Progenitor cell of endocrine pancreas (in vitro differentiated cells): Measurements from ENCODE around the gene LGALS7B. TPM values are rescaled to one million over a fixed set of nuclear protein-coding genes. Genes with fewer than 3 reads are reported as not detected.
A peak's percentile ranks its signal among the peaks of the same experiment; 100 is the strongest.

Experiments
- DNase-seq: peaks from one replicate; pipeline ENCODE4 v3.0.0; 2021; ENCODE audit warnings: low spot score; ENCODE audit not compliant: unreplicated experiment
- H3K27ac Mint-ChIP-seq: 2 replicates; pipeline ENCODE4 v1.8.0; 2021; ENCODE audit warnings: mild to moderate bottlenecking, moderate library complexity, mixed read lengths
- H3K27me3 Mint-ChIP-seq: 2 replicates; pipeline ENCODE4 v1.8.0; 2021; ENCODE audit warnings: mixed read lengths
- H3K36me3 Mint-ChIP-seq: 2 replicates; pipeline ENCODE4 v1.8.0; 2022; ENCODE audit warnings: mixed read lengths; ENCODE audit not compliant: insufficient read depth
- H3K4me1 Mint-ChIP-seq: 2 replicates; pipeline ENCODE4 v1.8.0; 2021; ENCODE audit warnings: low read depth, mixed read lengths
- H3K4me3 Mint-ChIP-seq: 2 replicates; pipeline ENCODE4 v1.8.0; 2021; ENCODE audit warnings: low read depth, mild to moderate bottlenecking, moderate library complexity, mixed read lengths
- H3K9me3 Mint-ChIP-seq: 2 replicates; pipeline ENCODE4 v1.8.0; 2021; ENCODE audit warnings: low read depth, mixed read lengths
- CTCF ChIP-seq: fragments of 200-600 bp; sonication (generic); IDR thresholded peaks from one replicate; pipeline ENCODE4 v1.5.0; 2021; ENCODE audit warnings: antibody characterized with exemption, mild to moderate bottlenecking; ENCODE audit not compliant: unreplicated experiment
- long read RNA-seq: library from polyadenylated mRNA; unstranded; transcript quantifications from one replicate; pipeline ENCODE4 v2.0.0, GENCODE V29; 2020
- total RNA-seq: library from RNA; stranded (reverse); gene quantifications from 2 replicates; pipeline ENCODE4 v1.2.1, GENCODE V29; 2021

LGALS7B gene
- total RNA-seq, result not detected in 2 replicates
- long read RNA-seq, result 0 reads

- Mint-ChIP-seq H3K4me3 (no peak within 1 kb of the TSS), H3K27ac (peak within 1 kb of the TSS; percentile 74), H3K9me3 (no peaks in the 10 kb centered on the region), H3K4me1 (no peaks in the 10 kb centered on the region), H3K27me3 (no peaks in the 10 kb centered on the region), H3K36me3 (no peaks in the 10 kb centered on the region)
- no peak for TF ChIP-seq CTCF
- DNase-seq, result no peak
These were observed at the start of gene LGALS7B for GRCh38 chr19:38788478-38789243. Gene LGALS7B, plus strand, starts transcription at chr19:38789200. Its CDS starts 27 bp downstream, at chr19:38789227.

GRCh38 chr19:38739440-38740256, 49.4 kb upstream of the LGALS7B start:
- TF ChIP-seq CTCF, result no peak
- Mint-ChIP-seq H3K36me3 (peaks cover 2% of the 10 kb centered on the region), H3K27me3 (peaks cover 13% of the 10 kb centered on the region), H3K9me3 (no peaks in the 10 kb centered on the region), H3K4me3 (no peak overlapping the region), H3K4me1 (peaks cover 3% of the 10 kb centered on the region), H3K27ac (no peak overlapping the region)
- no peak for DNase-seq

- H3K9me3 Mint-ChIP-seq, result no peaks in the 10 kb centered on the region
- H3K4me1 Mint-ChIP-seq, result peaks cover 3% of the 10 kb centered on the region
- no peak for DNase-seq
- peaks cover 2% of the 10 kb centered on the region for H3K36me3 Mint-ChIP-seq
- no peak overlapping the region for H3K27ac Mint-ChIP-seq
- peaks cover 13% of the 10 kb centered on the region for H3K27me3 Mint-ChIP-seq
- TF ChIP-seq CTCF, result no peak
- no peak overlapping the region for H3K4me3 Mint-ChIP-seq
These were observed 48.8 kb upstream of the LGALS7B start for GRCh38 chr19:38740257-38740592.

- Mint-ChIP-seq H3K4me3 (no peak overlapping the region), H3K9me3 (no peaks in the 10 kb centered on the region), H3K4me1 (peaks cover 3% of the 10 kb centered on the region), H3K27ac (no peak overlapping the region), H3K27me3 (peaks cover 13% of the 10 kb centered on the region), H3K36me3 (peaks cover 2% of the 10 kb centered on the region)
- no peak for DNase-seq
- no peak for TF ChIP-seq CTCF
These were observed 48.1 kb upstream of the LGALS7B start for GRCh38 chr19:38740932-38741331.

- peaks cover 13% of the 10 kb centered on the region for H3K27me3 Mint-ChIP-seq
- no peaks in the 10 kb centered on the region for H3K9me3 Mint-ChIP-seq
- no peak overlapping the region for H3K27ac Mint-ChIP-seq
- H3K36me3 Mint-ChIP-seq, result peaks cover 2% of the 10 kb centered on the region
- no peak overlapping the region for H3K4me3 Mint-ChIP-seq
- H3K4me1 Mint-ChIP-seq, result peaks cover 3% of the 10 kb centered on the region
- DNase-seq, result no peak
- TF ChIP-seq CTCF, result no peak
These were observed 47.3 kb upstream of the LGALS7B start for GRCh38 chr19:38741670-38742069.
